Vagina (tissue), 2 donors: ENCODE data around the gene PPL.

ENCODE experiments used
- POLR2A ChIP-seq, 2 donors: fragments of 450-650 bp; IDR thresholded peaks; one replicate each; pipeline ENCODE4 v1.6.1; 2017; ENCODE audit warnings: antibody characterized with exemption in 2 of 2, mild to moderate bottlenecking in 2 of 2, moderate library complexity in 2 of 2
- TF ChIP-seq, protein P1 (sequence below), 3 experiments: fragments of 450-650 bp in 2 of 3; fragments of 200-600 bp in 1 of 3; sonication (generic) in 1 of 3; IDR thresholded peaks; one replicate each; pipeline ENCODE4 v1.5.1; 2017 to 2019; ENCODE audit warnings: antibody characterized with exemption in 3 of 3, mild to moderate bottlenecking in 2 of 3, moderate library complexity in 2 of 3

DNA sequence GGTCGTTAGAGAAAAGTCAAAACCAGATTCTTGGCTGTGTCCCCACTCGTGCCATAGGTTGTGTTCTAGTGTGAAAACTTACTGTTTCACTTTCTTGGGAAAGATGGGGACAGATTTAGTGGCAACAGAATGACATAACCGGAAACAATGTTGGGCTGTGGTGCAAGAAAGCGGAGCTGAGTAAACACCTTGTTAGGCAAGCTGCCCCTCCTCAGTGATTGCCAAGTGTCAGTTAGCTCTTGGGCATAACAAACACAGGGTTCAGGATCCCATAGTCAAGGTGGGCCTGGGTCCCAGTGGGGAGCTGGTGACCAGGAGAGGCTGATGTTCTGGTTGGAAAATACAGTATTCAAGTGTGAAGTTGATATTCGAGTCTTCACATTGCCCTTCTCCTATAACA lies 74.3 kb downstream of the PPL start:
- no peak for TF ChIP-seq POLR2A (IDR thresholded peaks at IDR 0.05)
- TF ChIP-seq, protein P1, sequence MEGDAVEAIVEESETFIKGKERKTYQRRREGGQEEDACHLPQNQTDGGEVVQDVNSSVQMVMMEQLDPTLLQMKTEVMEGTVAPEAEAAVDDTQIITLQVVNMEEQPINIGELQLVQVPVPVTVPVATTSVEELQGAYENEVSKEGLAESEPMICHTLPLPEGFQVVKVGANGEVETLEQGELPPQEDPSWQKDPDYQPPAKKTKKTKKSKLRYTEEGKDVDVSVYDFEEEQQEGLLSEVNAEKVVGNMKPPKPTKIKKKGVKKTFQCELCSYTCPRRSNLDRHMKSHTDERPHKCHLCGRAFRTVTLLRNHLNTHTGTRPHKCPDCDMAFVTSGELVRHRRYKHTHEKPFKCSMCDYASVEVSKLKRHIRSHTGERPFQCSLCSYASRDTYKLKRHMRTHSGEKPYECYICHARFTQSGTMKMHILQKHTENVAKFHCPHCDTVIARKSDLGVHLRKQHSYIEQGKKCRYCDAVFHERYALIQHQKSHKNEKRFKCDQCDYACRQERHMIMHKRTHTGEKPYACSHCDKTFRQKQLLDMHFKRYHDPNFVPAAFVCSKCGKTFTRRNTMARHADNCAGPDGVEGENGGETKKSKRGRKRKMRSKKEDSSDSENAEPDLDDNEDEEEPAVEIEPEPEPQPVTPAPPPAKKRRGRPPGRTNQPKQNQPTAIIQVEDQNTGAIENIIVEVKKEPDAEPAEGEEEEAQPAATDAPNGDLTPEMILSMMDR (IDR thresholded peaks at IDR 0.05), result no peak
